Osteoblast (primary cell): ENCODE results near the gene RIOK3. TPM values are rescaled to one million over a fixed set of nuclear protein-coding genes. Genes with fewer than 3 reads are reported as not detected.
A peak's percentile ranks its signal among the peaks of the same experiment; 100 is the strongest.

Source experiments
- DNase-seq: peaks from one replicate; pipeline ENCODE4 v3.0.0; 2011; ENCODE audit warnings: low spot score, mixed read lengths; ENCODE audit not compliant: insufficient read length; ENCODE audit errors: missing footprints
- H2AFZ ChIP-seq: 2 replicates; pipeline ENCODE4 v1.6.0; 2011; ENCODE audit warnings: mild to moderate bottlenecking, low read length
- H3K27ac ChIP-seq: 2 replicates; pipeline ENCODE4 v1.5.1; 2011; ENCODE audit warnings: mild to moderate bottlenecking, low read depth, low read length, moderate library complexity
- H3K27me3 ChIP-seq: 2 replicates; pipeline ENCODE4 v1.6.0; 2012; ENCODE audit warnings: mild to moderate bottlenecking, control low read depth, inconsistent platforms, low read length, moderate library complexity; ENCODE audit not compliant: insufficient read depth
- H3K36me3 ChIP-seq: 2 replicates; pipeline ENCODE4 v1.5.1; 2011; ENCODE audit warnings: mild to moderate bottlenecking, low read length, control low read depth, moderate library complexity; ENCODE audit not compliant: insufficient read depth
- H3K4me1 ChIP-seq: 2 replicates; pipeline ENCODE4 v1.5.1; 2011; ENCODE audit warnings: mild to moderate bottlenecking, low read length, control low read depth, moderate library complexity; ENCODE audit not compliant: insufficient read depth
- H3K4me2 ChIP-seq: 2 replicates; pipeline ENCODE4 v1.6.0; 2011; ENCODE audit warnings: mild to moderate bottlenecking, low read length; ENCODE audit not compliant: insufficient read depth
- H3K4me3 ChIP-seq: fragments of 200-600 bp; sonication (generic); 3 replicates; pipeline ENCODE4 v1.5.1; 2012; ENCODE audit warnings: mild to moderate bottlenecking, low read length, inconsistent platforms; ENCODE audit not compliant: insufficient read depth
- H3K79me2 ChIP-seq: 2 replicates; pipeline ENCODE4 v1.6.0; 2012; ENCODE audit warnings: mild to moderate bottlenecking, low read length, control low read depth, inconsistent platforms; ENCODE audit not compliant: insufficient read depth
- H3K9me3 ChIP-seq: 2 replicates; pipeline ENCODE4 v1.5.1; 2011; ENCODE audit warnings: low read depth, low read length, control low read depth
- H4K20me1 ChIP-seq: 2 replicates; pipeline ENCODE4 v1.6.0; 2012; ENCODE audit warnings: mild to moderate bottlenecking, low read length, control low read depth; ENCODE audit not compliant: insufficient read depth
- CTCF ChIP-seq: IDR thresholded peaks from 2 replicates; pipeline ENCODE4 v1.5.1; 2011; ENCODE audit warnings: mild to moderate bottlenecking, low read depth, low read length, moderate library complexity; ENCODE audit errors: extremely low read depth
- total RNA-seq: library from RNA; depleted of rRNA; stranded (reverse); fragments of >200 nt; gene quantifications from 2 replicates; pipeline ENCODE4 v1.2.3, GENCODE V29; 2012

The RIOK3 gene
- total RNA-seq, 1 donor: 110 TPM

DNA sequence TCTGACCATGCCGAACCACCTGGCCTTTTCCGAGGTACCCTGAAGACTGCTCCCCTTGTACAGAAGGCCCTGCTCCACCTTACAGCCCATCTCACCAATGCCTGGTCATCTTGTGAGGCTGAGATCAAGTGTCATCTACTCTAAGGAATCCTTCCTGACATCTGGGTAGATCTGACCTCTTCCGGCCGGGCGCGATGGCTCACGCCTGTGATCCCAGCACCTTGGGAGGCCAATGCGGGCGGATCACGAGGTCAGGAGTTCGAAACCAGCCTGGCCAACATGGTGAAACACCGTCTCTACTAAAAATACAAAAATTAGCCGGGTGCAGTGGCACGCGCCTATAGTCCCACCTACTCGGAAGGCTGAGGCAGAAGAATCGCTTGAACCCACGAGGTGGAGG, 2.1 kb upstream of the RIOK3 start:
- Histone ChIP-seq H3K79me2 (peaks cover 32% of the 10 kb centered on the region), H3K4me1 (peaks cover 19% of the 10 kb centered on the region), H3K36me3 (no peaks in the 10 kb centered on the region), H4K20me1 (peaks cover 14% of the 10 kb centered on the region), H3K4me2 (no peak overlapping the region), H3K27me3 (peaks cover 3% of the 10 kb centered on the region), H3K9me3 (no peaks in the 10 kb centered on the region), H3K27ac (no peak overlapping the region), H2AFZ (peak overlapping the region; percentile 66), H3K4me3 (no peak overlapping the region)
- DNase-seq: no peak
- no peak for TF ChIP-seq CTCF

- peaks cover 3% of the 10 kb centered on the region for H3K27me3 ChIP-seq
These were observed 1.6 kb upstream of the RIOK3 start for GRCh38 chr18:23451491-23451890.

DNA sequence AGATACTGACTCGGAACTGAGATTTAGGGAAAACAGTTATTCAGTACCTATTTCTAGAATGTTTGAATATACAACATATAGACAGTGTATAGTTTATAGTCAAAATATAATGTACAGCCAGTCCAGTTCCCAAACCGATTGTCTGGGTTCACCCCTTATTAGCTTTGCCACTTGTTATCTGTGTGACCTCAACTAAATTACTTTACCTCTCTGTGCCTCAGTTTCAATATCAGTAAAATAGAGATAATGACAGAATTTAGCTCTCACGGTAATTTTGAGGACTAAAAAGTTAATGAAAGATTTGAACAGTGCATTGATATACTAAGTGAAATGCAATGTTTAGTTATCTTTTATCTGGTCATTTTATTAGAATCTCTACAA, 750 bp upstream of the RIOK3 start:
- H2AFZ ChIP-seq: no peak overlapping the region
- H3K4me3 ChIP-seq: peak overlapping the region; percentile 100
- no peaks in the 10 kb centered on the region for H3K36me3 ChIP-seq
- no peak for DNase-seq
- peaks cover 46% of the 10 kb centered on the region for H3K79me2 ChIP-seq
- peaks cover 3% of the 10 kb centered on the region for H3K27me3 ChIP-seq
- TF ChIP-seq CTCF: no peak
- H4K20me1 ChIP-seq: peaks cover 25% of the 10 kb centered on the region
- H3K4me2 ChIP-seq: peak overlapping the region; percentile 94
- H3K27ac ChIP-seq: peak overlapping the region; percentile 89
- peaks cover 19% of the 10 kb centered on the region for H3K4me1 ChIP-seq
- H3K9me3 ChIP-seq: no peaks in the 10 kb centered on the region

More at GRCh38 chr18:23451491-23451890, 1.6 kb upstream of the RIOK3 start:
- Histone ChIP-seq H3K4me1 (peaks cover 19% of the 10 kb centered on the region), H3K79me2 (peaks cover 37% of the 10 kb centered on the region), H3K27ac (no peak overlapping the region), H2AFZ (no peak overlapping the region), H3K9me3 (no peaks in the 10 kb centered on the region), H3K36me3 (no peaks in the 10 kb centered on the region), H3K4me2 (no peak overlapping the region), H3K4me3 (no peak overlapping the region), H4K20me1 (peaks cover 17% of the 10 kb centered on the region)
- TF ChIP-seq CTCF: no peak
- DNase-seq: no peak

GRCh38 chr18:23453680-23454058, 582 bp downstream of the RIOK3 start:
- Histone ChIP-seq H4K20me1 (peaks cover 38% of the 10 kb centered on the region), H3K4me1 (peaks cover 22% of the 10 kb centered on the region), H3K27ac (peak overlapping the region; percentile 89), H2AFZ (peak overlapping the region; percentile 98), H3K4me3 (peak overlapping the region; percentile 100), H3K4me2 (peak overlapping the region; percentile 94), H3K36me3 (no peaks in the 10 kb centered on the region), H3K9me3 (no peaks in the 10 kb centered on the region), H3K27me3 (no peaks in the 10 kb centered on the region), H3K79me2 (peaks cover 59% of the 10 kb centered on the region)
- no peak for TF ChIP-seq CTCF
- DNase-seq: peak; percentile 82
